OCI-LY1 (cell line): ENCODE results near the gene SLC9C2.
"Not testable (repeated sequence)": the region's sequence is repeated elsewhere in the genome, so short reads cannot be mapped to it uniquely, and the experiment has no call there.

Source experiments
- CTCF ChIP-seq: fragments of 200-600 bp; sonication (generic), shearing (Covaris generic); IDR thresholded peaks from 2 replicates; pipeline ENCODE4 v1.5.1; 2017; ENCODE audit warnings: mild to moderate bottlenecking, antibody characterized with exemption, low read length, moderate library complexity, mixed read lengths
- EZH2 ChIP-seq: fragments of 200-600 bp; sonication (generic), shearing (Covaris generic); IDR thresholded peaks from 2 replicates; pipeline ENCODE4 v1.8.0; 2017; ENCODE audit warnings: borderline replicate concordance, mixed run types, mild to moderate bottlenecking, antibody characterized with exemption, low read length, moderate library complexity, mixed read lengths

GRCh38 chr1:173591138-173591537 is 11.7 kb downstream of the SLC9C2 start:
- TF ChIP-seq CTCF, EZH2: not testable (repeated sequence)
